Measurements from ENCODE around the gene WFIKKN1.

WFIKKN1 gene

GRCh38 chr16:624526-625070, 6.2 kb upstream of the WFIKKN1 start:
- no peak for DNase-seq (ENCODE audit: low spot score)

GRCh38 chr16:625117-625976, 5.4 kb upstream of the WFIKKN1 start:
- no peak for DNase-seq (ENCODE audit: low spot score)

GRCh38 chr16:625977-626765, 4.6 kb upstream of the WFIKKN1 start:
- no peak for DNase-seq (ENCODE audit: low spot score)

DNA sequence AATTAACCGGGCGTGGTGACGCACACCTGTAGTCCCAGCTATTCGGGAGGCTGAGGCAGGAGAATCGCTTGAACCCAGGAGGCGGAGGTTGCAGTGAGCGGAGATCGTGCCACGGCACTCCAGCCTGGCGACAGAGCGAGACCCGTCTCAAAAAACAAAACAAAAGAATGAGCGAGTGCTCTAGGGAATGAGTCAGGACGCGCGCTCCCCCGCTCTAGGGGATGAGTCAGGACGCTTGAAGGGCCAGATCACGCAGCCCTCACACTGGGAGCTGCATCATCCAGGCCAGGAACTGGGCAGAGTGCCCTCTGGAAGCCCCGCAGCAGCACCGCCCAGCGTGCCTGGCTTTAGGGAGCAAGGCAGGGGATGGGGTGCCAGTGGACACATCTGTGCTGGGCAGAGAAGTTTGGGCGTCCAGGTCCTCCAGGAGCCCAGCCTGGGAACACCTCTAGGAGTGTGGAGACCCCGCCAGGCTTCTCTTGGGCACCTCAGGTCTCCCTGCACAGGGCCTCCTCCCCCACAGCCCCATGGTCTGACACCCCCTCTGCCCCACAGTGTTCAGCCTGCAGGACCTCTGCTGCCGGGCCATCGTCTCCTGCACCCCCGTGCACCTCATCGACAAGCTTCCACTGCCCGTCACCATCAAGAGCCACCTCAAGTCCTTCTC, 3.9 kb upstream of the WFIKKN1 start:
- DNase-seq (ENCODE audit: low spot score) = no peak

DNA sequence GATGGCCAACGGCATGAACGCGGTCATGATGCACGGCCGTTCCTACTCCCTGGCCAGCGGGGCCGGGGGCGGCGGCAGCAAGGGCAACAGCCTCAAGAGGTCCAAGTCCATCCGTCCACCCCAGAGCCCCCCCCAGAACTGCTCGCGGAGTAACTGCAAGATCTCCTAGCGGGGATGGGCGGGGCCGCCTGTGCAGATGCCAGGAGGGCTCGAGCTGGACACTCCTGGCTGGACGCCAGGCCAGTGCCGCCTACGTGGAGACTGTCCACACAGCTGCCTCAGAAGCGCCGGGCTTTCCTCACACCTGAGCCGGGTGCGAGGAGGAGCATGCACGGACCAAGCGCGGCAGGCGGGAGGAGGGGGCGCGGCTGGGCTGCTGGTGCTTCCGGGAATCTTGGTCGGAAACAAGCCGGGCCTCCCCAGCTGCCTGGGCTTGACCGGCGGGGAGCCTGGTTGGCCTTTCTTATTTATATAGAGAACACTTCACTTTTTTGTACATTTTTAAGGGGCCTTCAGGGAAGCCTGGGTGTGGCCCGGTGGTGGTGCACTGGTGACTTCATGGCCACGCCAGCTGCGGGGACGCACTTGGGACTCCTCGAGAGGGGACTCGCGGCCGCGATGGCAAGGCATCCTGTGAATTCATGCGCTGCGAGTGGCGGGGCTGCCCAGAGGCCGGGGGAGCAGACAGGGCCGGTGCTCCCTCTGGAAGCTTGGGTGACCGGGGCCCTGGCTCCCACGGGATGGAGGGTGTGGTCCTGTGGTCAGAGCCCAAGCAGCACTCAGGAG, 3.1 kb upstream of the WFIKKN1 start:
- no peak for DNase-seq (ENCODE audit: low spot score)

DNA sequence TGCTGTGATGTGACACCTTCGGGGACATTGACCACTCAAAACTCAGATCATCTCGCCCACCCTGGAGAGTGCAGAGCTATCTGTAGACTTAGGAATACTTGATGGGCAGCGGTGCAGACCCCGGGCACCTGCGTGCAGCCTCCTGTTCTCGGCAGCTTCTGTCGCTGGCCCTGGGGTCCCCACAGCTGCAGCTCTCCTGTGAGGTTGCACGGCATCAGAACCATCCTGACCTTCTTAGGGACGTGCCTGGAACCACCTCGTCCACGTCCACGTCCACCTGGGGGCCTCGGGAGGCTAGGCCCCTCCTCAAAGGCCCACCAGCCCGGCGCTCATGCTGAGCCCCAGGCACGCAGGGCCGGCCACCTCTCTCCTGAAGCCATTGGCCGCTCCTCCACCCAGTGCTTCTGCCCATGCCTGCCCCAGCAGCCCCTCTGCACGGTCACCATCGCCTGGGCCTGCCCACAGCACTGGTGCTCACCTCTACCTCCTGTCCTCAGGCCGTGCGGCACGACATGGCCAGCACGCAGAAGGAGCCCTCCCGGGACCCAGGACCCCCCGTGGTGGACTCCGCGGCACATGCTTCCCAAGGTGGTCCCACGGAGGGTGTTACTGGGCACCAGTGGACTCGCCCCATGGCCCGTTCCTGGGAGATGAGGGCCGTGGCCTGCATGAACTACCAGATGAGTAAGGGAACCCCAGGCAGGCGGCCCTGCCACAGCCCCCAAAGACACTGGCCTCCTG, 2.3 kb upstream of the WFIKKN1 start:
- no peak for DNase-seq (ENCODE audit: low spot score)

DNA sequence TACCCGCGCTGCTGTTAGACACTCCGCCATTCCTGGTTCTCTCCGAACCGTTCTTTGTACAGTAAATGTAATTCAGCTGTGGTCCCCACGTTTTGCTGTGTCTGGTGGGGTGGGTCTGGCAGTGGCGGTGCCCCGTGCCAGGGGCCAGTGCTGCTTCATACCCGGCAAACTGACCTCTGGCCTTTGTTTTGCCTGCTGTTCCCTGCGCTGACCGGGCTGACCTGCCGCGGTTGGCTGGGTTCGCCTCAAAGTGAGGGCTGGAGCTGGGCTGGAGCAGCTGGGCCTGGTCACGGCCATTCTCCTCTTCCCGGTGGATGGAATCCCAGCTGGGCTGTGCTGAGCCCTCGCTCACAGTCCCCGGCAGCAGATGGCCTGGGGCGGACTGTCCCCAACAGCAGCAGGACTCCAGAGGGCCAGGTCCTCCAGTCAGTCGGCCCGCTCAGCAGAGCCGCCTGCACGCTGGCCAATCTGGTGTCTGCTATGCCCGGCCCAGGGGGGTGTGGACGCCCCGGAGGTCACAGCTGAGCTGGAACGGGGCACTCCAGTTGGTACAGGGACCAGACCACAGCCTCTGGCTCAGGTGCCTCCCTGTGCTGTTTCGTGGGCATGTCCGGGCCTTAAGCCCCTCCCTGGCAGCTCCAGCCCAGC, 1.5 kb upstream of the WFIKKN1 start:
- peak; percentile 67 for DNase-seq (ENCODE audit: low spot score)

DNA sequence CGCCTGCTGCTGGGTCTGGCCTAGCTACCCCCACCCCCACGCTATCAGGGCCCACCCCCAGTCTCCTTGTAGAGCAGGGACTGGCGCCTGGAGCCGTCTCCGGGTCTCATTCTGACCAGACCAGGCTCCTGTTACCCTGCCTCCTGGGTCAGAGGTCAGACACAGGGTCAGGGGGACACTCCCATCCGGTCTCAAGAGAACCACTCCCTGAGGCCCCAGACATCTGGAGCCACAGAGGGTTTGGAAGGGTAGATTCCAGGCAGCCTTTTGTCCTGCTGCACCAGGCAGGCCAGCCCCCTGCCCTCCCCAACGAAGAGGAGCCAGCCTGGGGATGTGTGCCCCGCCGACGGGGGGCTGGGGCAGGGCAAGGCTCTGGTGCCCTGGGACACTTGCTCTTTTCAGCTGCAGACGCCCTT, 944 bp upstream of the WFIKKN1 start:
- no peak for DNase-seq (ENCODE audit: low spot score)

DNA sequence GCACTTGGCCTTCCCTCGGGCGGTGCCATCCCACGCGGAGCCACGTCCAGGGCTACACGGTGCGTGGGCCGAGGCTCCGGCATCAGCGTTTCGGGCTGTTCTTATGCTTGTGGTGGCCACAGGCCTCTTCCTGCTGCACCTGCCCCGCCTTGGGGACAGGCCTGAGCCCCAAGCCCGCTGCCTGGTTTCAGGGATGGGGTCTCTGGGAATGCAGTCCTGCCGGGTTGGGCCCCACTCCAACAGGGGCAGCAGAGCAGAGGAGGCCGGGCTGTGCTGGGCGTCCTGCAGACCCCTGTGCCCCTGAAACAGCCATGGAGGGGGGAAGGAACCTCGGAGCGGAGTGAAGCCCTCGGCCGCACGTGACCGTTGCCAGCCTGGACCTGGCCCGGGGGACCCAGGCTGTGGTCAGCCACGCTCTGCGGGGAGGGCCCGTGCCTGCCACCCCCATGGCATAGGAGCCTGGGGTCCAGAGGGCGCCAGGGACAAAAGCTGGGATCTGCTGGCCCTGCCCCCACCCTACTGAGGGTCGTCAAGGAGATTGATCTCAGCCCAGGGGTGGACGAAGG, 453 bp upstream of the WFIKKN1 start:
- DNase-seq (ENCODE audit: low spot score) = peak; percentile 25

- DNase-seq (ENCODE audit: low spot score) = no peak
These were observed 1.1 kb downstream of the WFIKKN1 start for GRCh38 chr16:631808-632358.

DNA sequence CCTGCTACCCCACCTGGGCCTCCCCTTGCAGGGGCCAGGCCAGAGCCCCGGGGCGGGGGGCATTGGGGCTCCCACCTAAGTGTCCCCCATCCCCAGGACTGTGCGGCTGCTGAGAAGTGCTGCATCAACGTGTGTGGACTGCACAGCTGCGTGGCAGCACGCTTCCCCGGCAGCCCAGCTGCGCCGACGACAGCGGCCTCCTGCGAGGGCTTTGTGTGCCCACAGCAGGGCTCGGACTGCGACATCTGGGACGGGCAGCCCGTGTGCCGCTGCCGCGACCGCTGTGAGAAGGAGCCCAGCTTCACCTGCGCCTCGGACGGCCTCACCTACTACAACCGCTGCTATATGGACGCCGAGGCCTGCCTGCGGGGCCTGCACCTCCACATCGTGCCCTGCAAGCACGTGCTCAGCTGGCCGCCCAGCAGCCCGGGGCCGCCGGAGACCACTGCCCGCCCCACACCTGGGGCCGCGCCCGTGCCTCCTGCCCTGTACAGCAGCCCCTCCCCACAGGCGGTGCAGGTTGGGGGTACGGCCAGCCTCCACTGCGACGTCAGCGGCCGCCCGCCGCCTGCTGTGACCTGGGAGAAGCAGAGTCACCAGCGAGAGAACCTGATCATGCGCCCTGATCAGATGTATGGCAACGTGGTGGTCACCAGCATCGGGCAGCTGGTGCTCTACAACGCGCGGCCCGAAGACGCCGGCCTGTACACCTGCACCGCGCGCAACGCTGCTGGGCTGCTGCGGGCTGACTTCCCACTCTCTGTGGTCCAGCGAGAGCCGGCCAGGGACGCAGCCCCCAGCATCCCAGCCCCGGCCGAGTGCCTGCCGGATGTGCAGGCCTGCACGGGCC, 1.9 kb downstream of the WFIKKN1 start:
- DNase-seq (ENCODE audit: low spot score) = no peak

GRCh38 chr16:633336-634050, 2.7 kb downstream of the WFIKKN1 start:
- DNase-seq (ENCODE audit: low spot score) = no peak

GRCh38 chr16:634051-634670, 3.4 kb downstream of the WFIKKN1 start:
- no peak for DNase-seq (ENCODE audit: low spot score)

DNA sequence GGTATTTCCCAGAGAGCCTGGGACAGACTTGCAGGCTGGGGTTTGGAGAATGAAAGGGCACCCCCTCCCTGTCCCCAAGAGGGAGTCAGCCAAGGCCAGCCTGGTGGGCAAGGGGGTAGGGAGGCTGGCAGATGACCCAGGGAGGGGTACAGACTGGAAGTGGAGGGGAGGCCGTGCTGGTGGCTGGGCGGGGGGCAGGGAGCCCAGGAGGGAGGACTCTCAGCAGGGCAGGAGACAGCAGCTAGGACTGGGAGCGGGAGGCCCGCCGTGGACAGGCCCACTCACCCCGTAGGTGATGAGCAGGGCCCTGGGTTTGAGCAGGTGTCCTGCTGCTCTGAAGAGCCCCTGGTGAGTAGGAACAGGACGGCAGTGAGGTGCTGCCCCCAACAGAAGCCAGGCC, 4.2 kb downstream of the WFIKKN1 start:
- DNase-seq (ENCODE audit: low spot score) = no peak

GRCh38 chr16:635573-636205, 4.9 kb downstream of the WFIKKN1 start:
- DNase-seq (ENCODE audit: low spot score) = no peak

DNA sequence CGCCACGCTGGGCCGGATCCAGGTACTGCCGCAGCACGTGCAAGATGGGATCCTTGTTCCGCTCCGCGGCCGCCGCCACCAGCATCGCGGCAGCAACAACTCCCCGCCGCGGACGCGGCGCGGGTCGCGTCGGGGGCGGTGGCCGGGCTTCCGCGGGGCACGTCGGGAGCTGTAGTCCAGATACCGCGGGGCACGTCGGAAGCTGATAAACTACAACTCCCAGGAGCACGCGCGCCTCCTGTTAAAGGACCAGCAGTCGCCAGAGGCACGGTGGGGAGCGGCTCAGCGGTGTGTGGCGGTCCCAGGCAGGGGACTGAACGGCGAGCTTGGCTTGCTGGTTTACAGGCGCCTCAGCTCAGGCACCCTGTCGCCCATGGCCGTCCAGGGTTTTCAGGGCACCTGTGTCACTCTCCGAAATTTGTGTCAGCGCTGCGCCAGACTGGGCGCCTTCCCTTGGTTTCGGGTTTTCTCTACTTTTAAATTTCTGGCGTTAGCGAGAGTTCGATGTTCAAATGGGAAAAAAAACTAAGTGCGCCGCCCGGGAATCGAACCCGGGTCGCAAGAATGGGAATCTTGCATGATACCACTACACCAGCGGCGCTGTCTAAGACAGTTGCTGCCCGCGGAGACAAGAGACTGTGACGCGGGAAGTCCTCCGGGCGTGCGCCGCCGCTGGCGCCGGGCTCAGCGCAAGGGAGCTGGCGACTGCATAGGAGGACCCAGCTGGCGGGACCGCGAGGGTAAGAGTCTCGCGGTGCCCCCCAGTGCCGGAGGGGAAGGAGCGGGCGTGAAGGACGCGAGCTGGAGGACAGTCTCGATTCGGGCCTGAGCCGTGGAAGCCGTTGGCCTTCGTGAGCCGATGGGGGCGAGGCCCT, 5.7 kb downstream of the WFIKKN1 start, which contains the start of gene METTL26:
Gene METTL26 (minus strand): TSS at position 100 of the 875 bp plus-strand sequence. CDS start 15 bp downstream, at position 85.
- peak; percentile 94 for DNase-seq (ENCODE audit: low spot score)

All from iPS-NIHi11 (cell line).